Measurements from ENCODE around the gene SPRED2.
A peak's percentile ranks its signal among the peaks of the same experiment; 100 is the strongest.

The SPRED2 gene

GRCh38 chr2:65264821-65265670 is 167.4 kb downstream of the SPRED2 start:
- peak; percentile 5 for FAIRE-seq

GRCh38 chr2:65263986-65264385 is 168.4 kb downstream of the SPRED2 start:
- FAIRE-seq (no peak), DNase-seq (ENCODE audit: extremely low spot score, insufficient read length, low read depth) (no peak)

More at GRCh38 chr2:65264821-65265670, 167.4 kb downstream of the SPRED2 start:
- DNase-seq (ENCODE audit: extremely low spot score, insufficient read length, low read depth) = no peak

GRCh38 chr2:65263262-65263661 is 169.1 kb downstream of the SPRED2 start:
- FAIRE-seq (no peak), DNase-seq (ENCODE audit: extremely low spot score, insufficient read length, low read depth) (no peak)

GRCh38 chr2:65261676-65262075 is 170.7 kb downstream of the SPRED2 start:
- FAIRE-seq (no peak), DNase-seq (ENCODE audit: extremely low spot score, insufficient read length, low read depth) (no peak)

Data from GM18507 (cell line).